GM12872 (cell line): ENCODE data around the gene SUSD1.

Source experiments
- TF ChIP-seq, protein P1 (sequence below): IDR thresholded peaks from 3 replicates; pipeline ENCODE4 v1.5.1; 2011; ENCODE audit warnings: low read depth, mild to moderate bottlenecking, low read length, moderate library complexity; ENCODE audit not compliant: insufficient read depth

The SUSD1 gene

DNA sequence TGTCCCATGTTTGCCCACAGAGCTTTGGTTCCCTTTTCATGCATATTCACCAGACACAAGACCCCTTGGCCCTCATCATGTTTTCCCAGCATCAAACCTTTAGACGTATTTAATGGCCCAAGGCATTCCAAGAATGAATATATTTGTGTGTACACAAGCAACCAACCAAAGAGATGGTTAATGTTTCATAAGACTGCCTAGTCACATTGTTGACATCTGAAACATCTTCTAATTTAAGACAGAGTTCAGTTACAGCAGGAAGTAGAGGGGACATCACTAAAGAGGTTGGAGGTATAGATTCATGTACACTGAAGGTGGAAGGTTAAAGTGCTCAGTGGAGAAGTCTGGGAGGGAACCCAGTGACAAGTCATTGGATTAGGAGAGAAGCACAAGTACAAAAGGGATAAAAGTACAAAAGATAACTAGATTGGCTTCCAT lies 49.1 kb downstream of the SUSD1 start:
- TF ChIP-seq, protein P1, sequence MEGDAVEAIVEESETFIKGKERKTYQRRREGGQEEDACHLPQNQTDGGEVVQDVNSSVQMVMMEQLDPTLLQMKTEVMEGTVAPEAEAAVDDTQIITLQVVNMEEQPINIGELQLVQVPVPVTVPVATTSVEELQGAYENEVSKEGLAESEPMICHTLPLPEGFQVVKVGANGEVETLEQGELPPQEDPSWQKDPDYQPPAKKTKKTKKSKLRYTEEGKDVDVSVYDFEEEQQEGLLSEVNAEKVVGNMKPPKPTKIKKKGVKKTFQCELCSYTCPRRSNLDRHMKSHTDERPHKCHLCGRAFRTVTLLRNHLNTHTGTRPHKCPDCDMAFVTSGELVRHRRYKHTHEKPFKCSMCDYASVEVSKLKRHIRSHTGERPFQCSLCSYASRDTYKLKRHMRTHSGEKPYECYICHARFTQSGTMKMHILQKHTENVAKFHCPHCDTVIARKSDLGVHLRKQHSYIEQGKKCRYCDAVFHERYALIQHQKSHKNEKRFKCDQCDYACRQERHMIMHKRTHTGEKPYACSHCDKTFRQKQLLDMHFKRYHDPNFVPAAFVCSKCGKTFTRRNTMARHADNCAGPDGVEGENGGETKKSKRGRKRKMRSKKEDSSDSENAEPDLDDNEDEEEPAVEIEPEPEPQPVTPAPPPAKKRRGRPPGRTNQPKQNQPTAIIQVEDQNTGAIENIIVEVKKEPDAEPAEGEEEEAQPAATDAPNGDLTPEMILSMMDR = no peak

DNA sequence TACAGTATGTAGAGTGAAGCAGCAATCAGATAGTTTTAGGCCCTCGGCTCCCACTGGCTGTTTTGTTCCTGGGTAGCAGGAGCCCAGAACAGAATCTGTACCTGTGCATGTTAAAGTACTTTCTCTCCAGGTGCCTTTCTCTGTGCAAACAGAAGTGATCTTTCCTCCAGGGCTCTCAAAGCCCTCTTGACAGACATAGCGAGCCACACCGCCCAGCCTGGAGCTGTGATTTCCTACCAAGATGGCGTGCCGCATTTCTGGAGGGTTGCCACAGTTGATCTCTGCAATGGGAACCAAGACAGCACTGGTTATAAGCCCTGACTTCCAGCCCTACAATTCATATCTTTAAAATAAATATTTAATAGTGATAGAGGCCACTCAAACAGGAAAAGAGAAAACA lies 50.9 kb downstream of the SUSD1 start:
- TF ChIP-seq, protein P1 = no peak

GRCh38 chr9:112121633-112122032 lies 53.5 kb downstream of the SUSD1 start:
- TF ChIP-seq, protein P1 = no peak

- TF ChIP-seq, protein P1 = no peak
These were observed 54.6 kb downstream of the SUSD1 start for GRCh38 chr9:112120439-112120925.

GRCh38 chr9:112120030-112120341 lies 55.1 kb downstream of the SUSD1 start:
- TF ChIP-seq, protein P1 = no peak

- TF ChIP-seq, protein P1 = no peak
These were observed 55.7 kb downstream of the SUSD1 start for GRCh38 chr9:112119225-112120029.

GRCh38 chr9:112118009-112118408 lies 57.1 kb downstream of the SUSD1 start:
- TF ChIP-seq, protein P1 = no peak
